GM18502 (cell line): Measurements from ENCODE around the gene SRRM3.
"Not testable (repeated sequence)": the region's sequence is repeated elsewhere in the genome, so short reads cannot be mapped to it uniquely, and the experiment has no call there.

Source experiments
- ATAC-seq: cut with Tn5 transposase; IDR thresholded peaks from one replicate; pipeline ENCODE4 v1.9.1; 2021; ENCODE audit warnings: mild to moderate bottlenecking; ENCODE audit not compliant: unreplicated experiment, poor library complexity

Gene SRRM3

GRCh38 chr7:76187272-76187671, 14.4 kb upstream of the SRRM3 start:
- no peak for ATAC-seq

- no peak for ATAC-seq
These were observed 12.4 kb upstream of the SRRM3 start for GRCh38 chr7:76189276-76189675.

DNA sequence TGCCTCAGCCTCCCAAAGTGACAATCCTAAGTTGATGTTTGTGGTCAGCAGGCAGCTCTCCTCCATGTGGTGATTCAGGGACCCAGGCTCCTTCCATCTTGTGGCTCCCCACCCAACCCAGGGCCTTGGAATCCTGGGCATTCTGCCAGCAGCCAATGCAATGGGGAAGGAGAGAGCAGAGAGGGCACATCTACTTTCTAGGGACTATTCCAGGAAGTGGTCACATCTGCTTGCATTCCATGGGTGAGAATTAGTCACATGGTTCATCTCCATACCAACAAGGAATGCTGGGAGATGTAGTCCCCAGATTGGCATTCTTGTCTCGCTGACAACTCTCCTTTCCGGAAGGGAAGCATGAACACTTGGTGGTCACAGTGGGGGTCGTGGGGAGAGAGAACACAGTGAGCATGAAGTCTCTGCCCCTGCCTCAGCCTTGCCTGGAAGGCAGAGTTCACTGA, 9.9 kb upstream of the SRRM3 start:
- ATAC-seq = no peak

GRCh38 chr7:76193466-76193865, 8.2 kb upstream of the SRRM3 start:
- no peak for ATAC-seq

GRCh38 chr7:76193883-76194282, 7.8 kb upstream of the SRRM3 start:
- ATAC-seq = no peak

DNA sequence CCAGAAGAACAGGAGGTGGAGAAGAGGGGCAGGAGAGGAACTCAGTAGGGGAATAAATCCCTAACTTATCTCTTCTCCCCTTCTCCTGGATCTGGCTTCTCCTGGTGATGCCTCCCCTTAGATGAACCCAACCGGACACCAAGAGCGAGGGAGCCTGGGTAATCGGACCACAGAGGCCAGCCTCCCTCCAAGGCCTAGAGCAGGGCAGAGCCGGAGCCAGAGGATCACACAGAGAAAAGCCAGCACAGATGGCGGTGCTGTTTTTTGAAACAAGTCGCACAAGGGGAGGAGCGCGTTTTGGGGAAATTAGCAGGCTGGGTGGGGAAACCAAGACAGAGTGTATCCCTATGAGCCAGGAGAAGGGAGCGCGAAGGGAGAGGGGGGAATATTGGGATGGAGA, 4.9 kb upstream of the SRRM3 start:
- ATAC-seq = no peak

GRCh38 chr7:76198202-76198601, 3.5 kb upstream of the SRRM3 start:
- ATAC-seq = no peak

DNA sequence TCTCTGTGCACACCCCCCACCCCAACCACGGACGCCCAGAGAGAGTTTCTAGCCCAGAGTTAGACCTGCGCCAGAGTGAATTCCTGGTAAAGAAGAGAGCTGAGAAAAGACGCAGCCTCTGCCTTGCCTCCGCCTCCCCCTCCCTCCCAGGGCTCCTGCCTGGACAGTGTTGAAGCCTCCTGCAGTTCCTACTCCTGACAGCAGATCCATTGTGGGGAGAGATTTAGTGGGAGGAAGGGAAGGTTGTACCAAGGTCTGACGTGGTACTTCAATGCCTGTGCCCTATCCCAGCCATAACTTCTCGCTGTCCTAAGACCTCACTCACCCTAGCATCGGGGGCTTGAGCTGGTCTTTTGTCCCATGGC, 952 bp downstream of the SRRM3 start:
- no peak for ATAC-seq

DNA sequence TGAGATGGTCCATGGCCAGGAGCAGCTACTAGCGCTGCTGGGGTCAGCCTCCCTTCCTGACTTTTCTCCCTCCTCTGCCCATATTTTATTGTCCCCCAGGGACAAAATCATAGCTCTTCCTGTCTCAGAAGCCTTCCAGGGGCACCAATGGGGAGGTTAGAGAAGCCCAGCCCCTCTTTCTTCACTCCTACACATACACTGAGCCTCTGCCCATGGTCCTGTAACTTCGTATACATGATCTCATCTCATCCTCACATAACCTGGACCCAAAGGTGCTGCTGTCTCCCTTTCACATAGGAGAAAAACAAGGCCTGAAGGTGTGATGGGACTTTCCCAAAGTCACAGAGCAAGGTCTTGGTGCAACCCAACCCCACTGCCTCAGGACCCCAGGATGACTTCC, 2.5 kb downstream of the SRRM3 start:
- ATAC-seq = no peak

DNA sequence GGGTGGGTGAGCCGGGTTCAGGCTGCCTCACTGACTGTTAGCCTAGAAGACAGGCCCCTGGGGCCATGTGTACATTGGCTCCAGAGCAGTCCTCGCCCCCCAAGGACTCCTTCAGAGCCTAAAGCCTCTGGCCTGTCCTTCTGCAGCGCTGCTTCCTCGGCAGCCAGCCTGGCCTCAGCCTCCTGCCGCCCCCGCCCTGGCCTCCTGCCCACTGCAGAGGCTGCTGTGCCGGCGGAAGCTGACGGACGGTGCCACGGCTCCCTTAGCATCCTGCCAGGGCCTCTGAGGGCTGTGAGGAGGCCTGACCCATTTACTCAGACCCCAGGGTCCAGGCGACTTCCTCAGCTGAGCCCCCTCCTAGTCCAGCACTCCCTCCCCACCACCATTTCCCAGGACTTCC, 4.9 kb downstream of the SRRM3 start:
- no peak for ATAC-seq

GRCh38 chr7:76209310-76209709, 7.6 kb downstream of the SRRM3 start:
- ATAC-seq = no peak

DNA sequence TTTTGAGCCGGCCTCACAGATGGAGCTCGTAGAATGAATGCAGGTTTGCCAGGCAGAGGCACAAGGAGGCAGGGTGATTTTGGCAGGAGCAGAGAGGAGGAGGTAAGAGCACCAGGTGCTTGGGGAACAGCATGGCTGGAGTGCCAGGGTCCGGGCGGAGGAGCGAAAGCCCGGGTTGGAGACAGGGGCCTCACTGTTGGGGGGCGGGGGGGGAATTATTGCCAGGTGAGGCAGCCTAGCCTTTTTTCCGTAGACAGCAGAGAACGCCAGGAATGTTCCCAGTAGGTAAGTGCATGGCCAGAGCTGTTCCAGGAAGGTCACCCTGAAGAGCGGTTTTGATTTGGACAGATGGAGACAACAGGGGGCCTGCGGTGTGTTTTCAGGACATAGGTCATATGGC, 9.5 kb downstream of the SRRM3 start:
- ATAC-seq = no peak

GRCh38 chr7:76215349-76215748, 13.7 kb downstream of the SRRM3 start:
- ATAC-seq = not testable (repeated sequence)

DNA sequence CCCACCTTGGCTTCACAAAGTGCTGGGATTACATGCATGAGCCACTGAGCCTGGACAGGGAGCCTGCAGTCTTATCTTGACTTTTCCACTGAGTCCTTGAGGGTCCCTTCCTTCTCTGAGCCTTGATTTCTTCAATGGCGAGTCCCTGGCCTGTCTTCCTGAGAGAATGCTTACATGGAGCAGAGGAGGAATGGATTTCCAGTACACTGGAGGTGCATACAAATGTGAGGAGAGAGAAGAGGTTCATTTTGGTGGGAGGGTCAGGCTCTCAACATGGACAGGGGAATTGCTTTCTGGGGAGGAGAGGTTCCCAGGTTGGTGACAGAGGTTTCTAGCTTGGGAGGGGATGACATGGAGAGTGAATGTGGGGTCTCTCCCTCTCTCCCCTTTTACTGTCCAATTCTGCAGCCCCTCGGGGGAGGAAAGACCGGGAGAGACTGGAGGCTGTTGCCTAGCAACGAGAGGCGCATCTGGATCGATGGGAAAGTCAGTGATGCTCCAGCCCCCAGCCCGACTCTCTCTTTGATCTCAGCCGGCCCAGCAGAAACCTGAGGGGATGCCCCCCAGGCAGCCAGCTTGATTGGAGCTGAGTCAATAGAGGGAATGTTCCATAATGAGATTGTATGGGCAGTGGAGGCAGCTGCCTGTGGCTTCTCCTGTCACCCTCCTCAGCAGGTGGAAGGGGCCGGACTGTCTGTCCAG, 14.8 kb downstream of the SRRM3 start:
- no peak for ATAC-seq

DNA sequence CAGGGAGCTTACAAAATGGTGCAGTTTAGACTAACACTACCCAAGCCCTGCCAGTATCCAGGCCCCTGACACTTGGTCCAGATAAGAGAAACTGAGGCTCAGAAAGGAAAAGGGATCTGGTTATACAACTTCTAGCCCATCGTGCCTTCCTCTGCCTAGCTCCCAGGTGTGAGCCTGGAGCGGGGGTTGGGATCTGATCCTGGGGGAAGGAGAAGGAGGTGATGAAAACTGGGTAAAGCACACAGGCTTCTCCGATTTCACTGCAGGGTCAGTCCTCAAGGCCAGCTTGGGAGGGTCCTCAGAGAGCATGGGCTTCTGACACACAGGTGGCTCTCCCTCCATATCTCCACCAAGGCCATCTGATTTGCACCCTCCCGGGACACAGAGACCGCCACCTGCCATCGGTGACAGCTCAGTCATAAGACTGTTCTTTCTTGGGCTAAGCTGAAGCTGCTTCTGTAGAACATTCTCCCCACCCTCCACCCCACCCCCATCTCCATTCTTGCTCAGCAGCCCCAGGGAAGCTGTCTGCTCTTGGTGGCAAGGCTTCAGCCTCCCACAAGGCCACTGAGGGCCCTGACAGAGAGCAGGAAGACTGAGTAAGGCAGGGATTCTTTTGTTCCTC, 16.4 kb downstream of the SRRM3 start:
- ATAC-seq = no peak

DNA sequence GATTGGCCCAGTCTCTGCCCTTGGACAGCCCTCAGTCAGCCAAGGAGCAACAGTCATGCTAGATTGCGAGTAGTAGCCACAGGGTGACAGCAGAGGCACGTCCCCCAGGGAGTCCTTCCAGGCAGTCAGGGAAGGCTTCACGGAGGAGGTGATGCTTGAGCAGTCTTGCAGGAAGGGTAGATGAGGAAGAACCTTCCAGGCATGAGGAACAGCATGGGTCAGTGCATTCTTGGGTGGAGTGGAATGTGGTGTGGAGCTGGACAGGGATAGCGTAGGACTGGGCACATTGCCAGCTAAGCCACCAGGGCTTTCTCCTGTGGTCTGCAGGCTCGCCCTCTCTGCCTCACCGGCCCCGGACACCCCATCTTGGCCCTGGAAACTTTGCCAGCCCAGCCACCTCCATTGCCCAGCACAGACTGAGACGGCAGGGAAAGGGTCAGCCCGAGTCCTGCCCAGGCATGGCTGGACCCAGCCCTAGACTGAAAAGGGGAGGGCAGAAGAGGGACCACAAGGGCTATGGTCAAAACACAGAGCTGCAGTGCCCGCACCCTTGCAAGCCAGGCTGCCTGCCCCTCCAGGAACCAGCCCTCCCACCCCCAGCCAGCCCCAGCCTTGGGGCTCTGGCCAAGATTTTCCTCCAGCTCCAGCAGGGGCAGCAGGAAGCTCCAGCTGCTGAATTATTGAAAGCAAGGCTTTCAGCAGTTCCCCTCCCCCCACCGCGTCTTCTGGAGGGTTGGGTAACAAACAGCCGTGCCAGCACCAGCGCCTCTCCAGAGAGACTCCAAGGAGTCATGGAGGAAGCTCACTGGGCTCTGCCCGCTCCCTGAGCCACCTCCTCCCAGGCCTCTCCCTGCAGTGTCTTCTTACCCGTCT, 18.7 kb downstream of the SRRM3 start:
- no peak for ATAC-seq

GRCh38 chr7:76222333-76222732, 20.6 kb downstream of the SRRM3 start:
- no peak for ATAC-seq

GRCh38 chr7:76222839-76223238, 21.1 kb downstream of the SRRM3 start:
- ATAC-seq = no peak

GRCh38 chr7:76223286-76223972, 21.7 kb downstream of the SRRM3 start:
- ATAC-seq = no peak

GRCh38 chr7:76224695-76225094, 23.0 kb downstream of the SRRM3 start:
- no peak for ATAC-seq

DNA sequence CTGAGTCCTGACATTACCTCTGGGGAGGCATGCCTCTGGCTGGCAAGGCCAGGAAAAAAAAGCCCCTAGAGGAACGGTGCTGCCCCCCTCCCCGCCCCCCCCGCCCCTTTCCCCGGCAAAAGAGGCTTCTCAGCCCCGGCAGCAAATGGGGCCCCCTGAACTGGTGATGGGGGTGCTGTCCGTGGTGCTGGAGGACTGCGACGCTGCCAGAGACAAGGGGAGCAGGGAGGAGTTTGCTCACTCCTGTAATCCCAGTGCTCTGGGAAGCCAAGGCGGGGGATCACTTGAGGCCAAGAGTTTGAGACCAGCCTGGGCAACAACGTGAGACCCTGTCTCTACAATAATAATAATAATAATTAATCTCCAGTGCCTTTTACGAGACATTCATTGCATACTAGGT, 23.7 kb downstream of the SRRM3 start:
- no peak for ATAC-seq
